ENCODE measurements around the gene FADS1. TPM values are rescaled to one million over a fixed set of nuclear protein-coding genes. Genes with fewer than 3 reads are reported as not detected.

Gene FADS1
- total and polyA plus RNA-seq, 2 donors (not counting 1 experiment from before 2014, with no cell fraction given), result 173 to 208 TPM

DNA sequence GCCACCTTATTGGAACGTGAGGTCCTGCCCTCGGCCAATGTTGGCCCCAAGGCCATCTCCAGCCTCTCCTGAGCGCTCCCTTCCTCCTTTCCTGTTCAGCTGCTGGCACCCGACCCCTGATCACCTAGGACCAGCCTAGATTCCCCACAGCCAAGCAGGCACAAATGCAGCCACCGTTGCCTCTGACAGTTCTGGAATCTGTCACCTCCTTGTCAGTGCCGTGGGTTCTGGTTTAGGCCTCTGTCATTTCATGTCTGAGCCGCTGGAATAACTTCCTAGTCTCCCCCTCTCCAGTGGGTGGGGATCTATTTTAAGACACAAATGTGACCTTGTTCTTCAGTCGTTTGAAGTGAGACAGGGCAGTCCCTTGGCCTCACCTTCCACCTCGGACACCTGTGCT, 44.8 kb upstream of the FADS1 start:
- Histone ChIP-seq H2AFZ (ENCODE audit: low read length) (no peak overlapping the region), H3K4me1 (ENCODE audit: control insufficient read depth, extremely low read depth, insufficient read depth, low read length) (no peaks in the 10 kb centered on the region), H3K27ac (ENCODE audit: insufficient read depth, low read length) (no peak overlapping the region), H3K27me3 (ENCODE audit: control insufficient read depth, insufficient read depth, low read length) (no peaks in the 10 kb centered on the region), H4K20me1 (ENCODE audit: control insufficient read depth, extremely low read depth, insufficient read depth, low read length) (no peaks in the 10 kb centered on the region), H3K36me3 (ENCODE audit: control insufficient read depth, insufficient read depth, low read length) (peaks cover 50% of the 10 kb centered on the region), H3K4me3 (replicated peaks in 1 of 4; ENCODE audit: control extremely low read depth in 1 of 4, insufficient read depth in 1 of 4, low read depth in 3 of 4, low read length in 4 of 4) (no peak overlapping the region), H3K4me2 (ENCODE audit: extremely low read depth, insufficient read depth, low read length) (no peak overlapping the region), H3K79me2 (ENCODE audit: control insufficient read depth, insufficient read depth, low read length) (no peaks in the 10 kb centered on the region), H3K9ac (ENCODE audit: insufficient read depth, low read length) (no peak overlapping the region), H3K9me3 (ENCODE audit: control insufficient read depth, insufficient read depth, low read depth, low read length) (no peaks in the 10 kb centered on the region)
- no peak for TF ChIP-seq EZH2 (IDR thresholded peaks at IDR 0.05; ENCODE audit: low read length, missing control alignments)
- TF ChIP-seq, protein P1, sequence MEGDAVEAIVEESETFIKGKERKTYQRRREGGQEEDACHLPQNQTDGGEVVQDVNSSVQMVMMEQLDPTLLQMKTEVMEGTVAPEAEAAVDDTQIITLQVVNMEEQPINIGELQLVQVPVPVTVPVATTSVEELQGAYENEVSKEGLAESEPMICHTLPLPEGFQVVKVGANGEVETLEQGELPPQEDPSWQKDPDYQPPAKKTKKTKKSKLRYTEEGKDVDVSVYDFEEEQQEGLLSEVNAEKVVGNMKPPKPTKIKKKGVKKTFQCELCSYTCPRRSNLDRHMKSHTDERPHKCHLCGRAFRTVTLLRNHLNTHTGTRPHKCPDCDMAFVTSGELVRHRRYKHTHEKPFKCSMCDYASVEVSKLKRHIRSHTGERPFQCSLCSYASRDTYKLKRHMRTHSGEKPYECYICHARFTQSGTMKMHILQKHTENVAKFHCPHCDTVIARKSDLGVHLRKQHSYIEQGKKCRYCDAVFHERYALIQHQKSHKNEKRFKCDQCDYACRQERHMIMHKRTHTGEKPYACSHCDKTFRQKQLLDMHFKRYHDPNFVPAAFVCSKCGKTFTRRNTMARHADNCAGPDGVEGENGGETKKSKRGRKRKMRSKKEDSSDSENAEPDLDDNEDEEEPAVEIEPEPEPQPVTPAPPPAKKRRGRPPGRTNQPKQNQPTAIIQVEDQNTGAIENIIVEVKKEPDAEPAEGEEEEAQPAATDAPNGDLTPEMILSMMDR (conservative IDR thresholded peaks at IDR 0.05 in 1 of 2, IDR thresholded peaks at IDR 0.05 in 1 of 2; ENCODE audit: low read depth in 1 of 2, low read length in 2 of 2), result no peak
- no peak for DNase-seq (ENCODE audit: low read depth in 2 of 2)

DNA sequence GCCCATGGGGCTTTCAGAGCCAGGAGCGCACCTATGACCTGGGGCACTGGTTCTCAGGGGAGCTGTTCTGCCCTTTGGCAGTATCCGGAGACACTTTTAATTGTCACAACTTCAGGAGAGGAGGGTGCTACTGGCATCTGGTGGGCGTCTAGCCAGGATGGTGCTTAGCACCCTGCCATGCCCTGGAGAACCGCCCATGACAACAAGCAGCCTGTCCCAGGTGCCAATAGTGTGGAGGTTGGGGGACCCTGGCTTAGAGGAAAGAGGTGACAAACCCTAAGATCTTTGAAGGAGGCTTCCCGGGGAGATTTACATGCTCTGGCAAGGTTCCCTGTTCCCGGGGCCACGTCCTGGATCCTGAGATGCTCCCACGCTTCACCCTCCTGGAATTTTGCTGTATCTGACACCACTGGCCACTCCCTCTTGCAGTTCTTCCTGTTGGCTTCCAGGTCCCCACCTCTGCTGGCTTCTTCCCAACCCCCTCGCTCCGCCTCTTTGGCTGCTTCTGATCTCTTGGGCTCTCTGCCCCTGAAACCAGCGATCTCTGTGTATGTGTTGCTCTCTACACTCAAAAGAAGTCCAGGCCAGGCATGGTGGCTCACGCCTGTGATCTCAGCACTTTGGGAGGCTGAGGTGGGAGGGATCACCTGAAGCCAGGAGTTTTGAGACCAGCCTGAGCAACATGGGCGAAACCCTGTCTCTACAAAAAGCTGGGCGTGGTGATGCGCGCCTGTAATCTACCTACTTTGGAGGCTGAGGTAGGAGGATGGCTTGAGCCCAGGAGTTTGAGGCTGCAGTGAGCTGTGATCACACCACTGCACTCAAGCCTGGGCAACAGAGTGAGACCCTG, 43.5 kb upstream of the FADS1 start:
- H4K20me1 ChIP-seq (ENCODE audit: control insufficient read depth, extremely low read depth, insufficient read depth, low read length), result no peaks in the 10 kb centered on the region
- no peak for TF ChIP-seq EZH2 (IDR thresholded peaks at IDR 0.05; ENCODE audit: low read length, missing control alignments)
- TF ChIP-seq, protein P1 (conservative IDR thresholded peaks at IDR 0.05 in 1 of 2, IDR thresholded peaks at IDR 0.05 in 1 of 2; ENCODE audit: low read depth in 1 of 2, low read length in 2 of 2), result no peak
- no peaks in the 10 kb centered on the region for H3K4me1 ChIP-seq (ENCODE audit: control insufficient read depth, extremely low read depth, insufficient read depth, low read length)
- no peaks in the 10 kb centered on the region for H3K27me3 ChIP-seq (ENCODE audit: control insufficient read depth, insufficient read depth, low read length)
- peak; percentile 21 to 38 for DNase-seq (ENCODE audit: low read depth in 2 of 2)
- peaks cover 55% of the 10 kb centered on the region for H3K36me3 ChIP-seq (ENCODE audit: control insufficient read depth, insufficient read depth, low read length)
- no peak overlapping the region for H3K27ac ChIP-seq (ENCODE audit: insufficient read depth, low read length)
- H3K9me3 ChIP-seq (ENCODE audit: control insufficient read depth, insufficient read depth, low read depth, low read length), result no peaks in the 10 kb centered on the region
- H3K9ac ChIP-seq (ENCODE audit: insufficient read depth, low read length), result no peak overlapping the region
- no peak overlapping the region for H3K4me2 ChIP-seq (ENCODE audit: extremely low read depth, insufficient read depth, low read length)
- H2AFZ ChIP-seq (ENCODE audit: low read length), result no peak overlapping the region
- H3K4me3 ChIP-seq (replicated peaks in 1 of 4; ENCODE audit: control extremely low read depth in 1 of 4, insufficient read depth in 1 of 4, low read depth in 3 of 4, low read length in 4 of 4), result no peak overlapping the region
- H3K79me2 ChIP-seq (ENCODE audit: control insufficient read depth, insufficient read depth, low read length), result no peaks in the 10 kb centered on the region

DNA sequence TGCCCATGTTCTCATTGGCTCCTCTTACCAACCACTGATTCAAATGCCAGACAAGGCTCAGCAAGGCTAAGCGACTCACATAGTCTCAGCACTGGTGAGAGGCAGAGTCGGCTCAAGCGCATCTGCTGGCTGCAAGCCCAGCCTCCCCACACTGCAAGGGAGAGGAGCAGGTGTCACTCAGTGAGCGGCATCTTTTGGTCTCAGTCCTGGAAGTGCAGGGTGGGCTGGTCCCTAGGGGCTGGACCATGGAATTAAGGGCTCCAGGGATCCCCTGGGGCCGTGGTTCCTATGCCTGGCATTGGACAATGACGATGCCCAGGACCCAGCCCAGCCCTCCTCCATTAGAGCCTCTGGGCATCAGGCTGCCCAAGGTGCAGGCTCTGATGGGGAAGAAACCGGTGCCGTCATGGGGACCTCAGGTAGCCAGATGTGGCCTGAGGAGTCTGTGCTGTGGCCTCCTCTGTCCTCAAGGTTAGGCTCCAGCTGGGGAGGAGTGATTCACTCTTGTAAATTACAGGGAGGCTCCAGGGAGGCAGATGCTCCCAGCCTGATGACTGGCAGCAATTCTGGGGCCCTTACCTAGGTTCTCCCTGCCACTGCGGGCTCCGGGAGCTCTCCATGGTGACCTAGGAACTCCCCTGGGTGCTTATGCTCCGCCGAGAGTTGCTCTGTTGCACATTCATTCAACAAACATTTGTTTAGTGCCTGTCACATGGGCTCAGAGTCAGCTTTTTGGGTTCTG, 39.3 kb upstream of the FADS1 start:
- Histone ChIP-seq H3K9ac (ENCODE audit: insufficient read depth, low read length) (no peak overlapping the region), H3K79me2 (ENCODE audit: control insufficient read depth, insufficient read depth, low read length) (no peaks in the 10 kb centered on the region), H3K27ac (ENCODE audit: insufficient read depth, low read length) (no peak overlapping the region), H3K9me3 (ENCODE audit: control insufficient read depth, insufficient read depth, low read depth, low read length) (no peaks in the 10 kb centered on the region), H2AFZ (ENCODE audit: low read length) (no peak overlapping the region), H3K27me3 (ENCODE audit: control insufficient read depth, insufficient read depth, low read length) (no peaks in the 10 kb centered on the region), H3K4me3 (replicated peaks in 1 of 4; ENCODE audit: control extremely low read depth in 1 of 4, insufficient read depth in 1 of 4, low read depth in 3 of 4, low read length in 4 of 4) (no peak overlapping the region), H3K36me3 (ENCODE audit: control insufficient read depth, insufficient read depth, low read length) (peaks cover 58% of the 10 kb centered on the region), H4K20me1 (ENCODE audit: control insufficient read depth, extremely low read depth, insufficient read depth, low read length) (no peaks in the 10 kb centered on the region), H3K4me1 (ENCODE audit: control insufficient read depth, extremely low read depth, insufficient read depth, low read length) (no peaks in the 10 kb centered on the region), H3K4me2 (ENCODE audit: extremely low read depth, insufficient read depth, low read length) (no peak overlapping the region)
- TF ChIP-seq, protein P1 (conservative IDR thresholded peaks at IDR 0.05 in 1 of 2, IDR thresholded peaks at IDR 0.05 in 1 of 2; ENCODE audit: low read depth in 1 of 2, low read length in 2 of 2), result no peak
- TF ChIP-seq EZH2 (IDR thresholded peaks at IDR 0.05; ENCODE audit: low read length, missing control alignments), result no peak
- no peak for DNase-seq (ENCODE audit: low read depth in 2 of 2)
